ENCODE results near the gene CCDC197. TPM values are rescaled to one million over a fixed set of nuclear protein-coding genes. Genes with fewer than 3 reads are reported as not detected.
A peak's percentile ranks its signal among the peaks of the same experiment; 100 is the strongest.

CCDC197 gene
- total RNA-seq, 2 experiments from 2014 or later = not detected

DNA sequence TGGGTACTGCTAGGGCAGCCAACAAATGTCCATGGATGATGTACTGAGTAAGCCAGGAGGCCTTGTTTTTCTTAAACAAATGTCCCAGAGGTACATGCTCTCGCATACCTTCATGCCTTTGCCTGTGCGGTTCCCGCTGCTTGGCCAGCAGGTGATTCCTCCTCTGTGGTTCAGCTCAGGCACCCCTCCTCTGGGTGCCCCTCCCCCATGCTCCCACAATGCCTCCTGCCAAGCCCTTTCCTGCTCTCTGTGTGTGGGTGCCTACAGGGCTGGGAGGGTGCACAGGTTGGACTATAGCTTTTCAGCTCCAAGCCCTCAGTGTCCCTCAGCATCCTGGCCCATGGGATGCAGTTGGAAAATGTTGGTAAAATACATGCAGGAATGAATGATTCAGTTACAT, 44.3 kb upstream of the CCDC197 start:
- peak overlapping the region; percentile 95 for H3K4me2 ChIP-seq (ENCODE audit: low read length)
- DNase-seq (ENCODE audit: low spot score) = no peak
- intact Hi-C loops (cut with micrococcal nuclease; ENCODE audit: unreplicated experiment) = loop anchor here (10.0 kb wide), 2 partner anchors 1202 to 1712 kb away; partner anchors contain the start of gene DICER1
- ChIA-PET POLR2A (interaction anchor here (0.8 to 1.3 kb wide), 4 partner anchors 10 to 18 kb away, joined by 3 to 5 read pairs (median 4); no protein-coding TSS in a partner anchor), CTCF (ENCODE audit: unreplicated experiment) (interaction anchor here (0.9 to 1.4 kb wide), 7 partner anchors 10 to 47 kb away, joined by 3 to 7 read pairs (median 3); no protein-coding TSS in a partner anchor)
- TF ChIP-seq, protein P1, sequence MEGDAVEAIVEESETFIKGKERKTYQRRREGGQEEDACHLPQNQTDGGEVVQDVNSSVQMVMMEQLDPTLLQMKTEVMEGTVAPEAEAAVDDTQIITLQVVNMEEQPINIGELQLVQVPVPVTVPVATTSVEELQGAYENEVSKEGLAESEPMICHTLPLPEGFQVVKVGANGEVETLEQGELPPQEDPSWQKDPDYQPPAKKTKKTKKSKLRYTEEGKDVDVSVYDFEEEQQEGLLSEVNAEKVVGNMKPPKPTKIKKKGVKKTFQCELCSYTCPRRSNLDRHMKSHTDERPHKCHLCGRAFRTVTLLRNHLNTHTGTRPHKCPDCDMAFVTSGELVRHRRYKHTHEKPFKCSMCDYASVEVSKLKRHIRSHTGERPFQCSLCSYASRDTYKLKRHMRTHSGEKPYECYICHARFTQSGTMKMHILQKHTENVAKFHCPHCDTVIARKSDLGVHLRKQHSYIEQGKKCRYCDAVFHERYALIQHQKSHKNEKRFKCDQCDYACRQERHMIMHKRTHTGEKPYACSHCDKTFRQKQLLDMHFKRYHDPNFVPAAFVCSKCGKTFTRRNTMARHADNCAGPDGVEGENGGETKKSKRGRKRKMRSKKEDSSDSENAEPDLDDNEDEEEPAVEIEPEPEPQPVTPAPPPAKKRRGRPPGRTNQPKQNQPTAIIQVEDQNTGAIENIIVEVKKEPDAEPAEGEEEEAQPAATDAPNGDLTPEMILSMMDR (conservative IDR thresholded peaks at IDR 0.05; ENCODE audit: low read length) = no peak
- TF ChIP-seq EZH2phosphoT487 (IDR thresholded peaks at IDR 0.05; ENCODE audit: borderline replicate concordance, low read depth, low read length) = no peak
- H3K9me2 ChIP-seq (ENCODE audit: insufficient read depth, low read length) = no peaks in the 10 kb centered on the region
- peaks cover 8% of the 10 kb centered on the region; the same call in 1 of the 2 replicates for H3K36me3 ChIP-seq (ENCODE audit: insufficient read depth, low read length)
- H3K27ac ChIP-seq (ENCODE audit: low read depth, low read length, poor library complexity, severe bottlenecking) = no peak overlapping the region
- H2AFZ ChIP-seq (ENCODE audit: low read length) = no peak overlapping the region
- peaks cover 54% of the 10 kb centered on the region for H3K4me1 ChIP-seq (ENCODE audit: insufficient read depth, low read length, poor library complexity, severe bottlenecking)
- no peaks in the 10 kb centered on the region for H3K9me3 ChIP-seq (ENCODE audit: low read length)
- H3K4me3 ChIP-seq (ENCODE audit: low read depth, low read length, poor library complexity, severe bottlenecking) = peak overlapping the region; percentile 67
- H3K79me2 ChIP-seq (ENCODE audit: insufficient read depth, low read depth, low read length) = no peaks in the 10 kb centered on the region; the same call in 1 of the 2 replicates
- BruUV-seq (replicated peaks) = no TSS peak
- H4K20me1 ChIP-seq (ENCODE audit: insufficient read depth, low read length) = no peaks in the 10 kb centered on the region

- POLR2A ChIA-PET = interaction anchor here (0.8 to 1.3 kb wide), 4 partner anchors 9 to 18 kb away, joined by 3 to 5 read pairs (median 4); no protein-coding TSS in a partner anchor
- intact Hi-C loops (cut with micrococcal nuclease; ENCODE audit: unreplicated experiment) = loop anchor here (10.0 kb wide), 2 partner anchors 1202 to 1712 kb away; partner anchors contain the start of gene DICER1
Observed at GRCh38 chr14:93953263-93953662, 43.8 kb upstream of the CCDC197 start.

More at GRCh38 chr14:93953263-93953662, 43.8 kb upstream of the CCDC197 start:
- H3K27ac ChIP-seq (ENCODE audit: low read depth, low read length, poor library complexity, severe bottlenecking) = peak overlapping the region; percentile 92
- no peaks in the 10 kb centered on the region for H3K9me2 ChIP-seq (ENCODE audit: insufficient read depth, low read length)
- CTCF ChIA-PET (ENCODE audit: unreplicated experiment) = interaction anchor here (1.0 to 1.4 kb wide), 6 partner anchors 9 to 46 kb away, joined by 3 to 7 read pairs (median 3); no protein-coding TSS in a partner anchor
- H3K4me3 ChIP-seq (ENCODE audit: low read depth, low read length, poor library complexity, severe bottlenecking) = peak overlapping the region; percentile 67
- no peaks in the 10 kb centered on the region for H4K20me1 ChIP-seq (ENCODE audit: insufficient read depth, low read length)
- H3K36me3 ChIP-seq (ENCODE audit: insufficient read depth, low read length) = peaks cover 8% of the 10 kb centered on the region; the same call in 1 of the 2 replicates
- H3K79me2 ChIP-seq (ENCODE audit: insufficient read depth, low read depth, low read length) = no peaks in the 10 kb centered on the region; the same call in 1 of the 2 replicates
- H3K4me2 ChIP-seq (ENCODE audit: low read length) = peak overlapping the region; percentile 95
- no peaks in the 10 kb centered on the region for H3K9me3 ChIP-seq (ENCODE audit: low read length)
- BruUV-seq (replicated peaks) = no TSS peak
- peak overlapping the region; percentile 49; the same call in 1 of the 2 replicates for H2AFZ ChIP-seq (ENCODE audit: low read length)
- peaks cover 59% of the 10 kb centered on the region for H3K4me1 ChIP-seq (ENCODE audit: insufficient read depth, low read length, poor library complexity, severe bottlenecking)
- peak; percentile 49 for DNase-seq (ENCODE audit: low spot score)
- no peak for TF ChIP-seq EZH2phosphoT487 (IDR thresholded peaks at IDR 0.05; ENCODE audit: borderline replicate concordance, low read depth, low read length)
- TF ChIP-seq, protein P1 (conservative IDR thresholded peaks at IDR 0.05; ENCODE audit: low read length) = peak; percentile 73

All from OCI-LY7 (cell line).